GM12878 (cell line): Measurements from ENCODE around the gene SDHC.

ENCODE experiments used
- CHD2 ChIP-seq: IDR thresholded peaks from 2 replicates; pipeline ENCODE4 v1.6.1; 2011; ENCODE audit warnings: low read depth, low read length, improper control_type of control experiment, borderline replicate concordance
- HDGF ChIP-seq: fragments of 450-650 bp; IDR thresholded peaks from 2 replicates; pipeline ENCODE4 v1.6.1; 2016; ENCODE audit warnings: antibody characterized with exemption
- MTA3 ChIP-seq: IDR thresholded peaks from 2 replicates; pipeline ENCODE4 v1.6.1; 2012; ENCODE audit warnings: low read length, inconsistent platforms, borderline replicate concordance
- NR2C2 ChIP-seq: IDR thresholded peaks from 2 replicates; pipeline ENCODE4 v1.6.1; 2011; ENCODE audit warnings: borderline replicate concordance, low read depth; ENCODE audit not compliant: control insufficient read depth, insufficient read length
- POU2F2 ChIP-seq: IDR thresholded peaks from 3 replicates; pipeline ENCODE4 v1.6.1; 2011; ENCODE audit warnings: low read depth, mild to moderate bottlenecking, low read length, borderline replicate concordance
- ZNF274 ChIP-seq: IDR thresholded peaks from one replicate; pipeline ENCODE4 v1.8.0; 2011; ENCODE audit not compliant: insufficient read length, insufficient read depth
- TF ChIP-seq, protein P1 (sequence below): fragments of 450-650 bp; IDR thresholded peaks from 2 replicates; pipeline ENCODE4 v1.6.1; 2014; ENCODE audit warnings: mild to moderate bottlenecking
- TF ChIP-seq, protein P2 (sequence below), 3 experiments: IDR thresholded peaks in 2 of 3; conservative IDR thresholded peaks in 1 of 3; 2 replicates each; pipeline ENCODE4 v1.5.1; 2011; ENCODE audit warnings: low read depth in 3 of 3, low read length in 3 of 3, mild to moderate bottlenecking in 3 of 3, control low read depth in 2 of 3, moderate library complexity in 2 of 3, inconsistent platforms in 1 of 3, mixed read lengths in 1 of 3; ENCODE audit not compliant: control insufficient read depth in 2 of 3, insufficient read depth in 1 of 3; ENCODE audit errors: extremely low read depth in 1 of 3
- TF ChIP-seq, protein P3 (sequence below): fragments of 450-650 bp; IDR thresholded peaks from 2 replicates; pipeline ENCODE4 v1.6.1; 2017; ENCODE audit warnings: mild to moderate bottlenecking

DNA sequence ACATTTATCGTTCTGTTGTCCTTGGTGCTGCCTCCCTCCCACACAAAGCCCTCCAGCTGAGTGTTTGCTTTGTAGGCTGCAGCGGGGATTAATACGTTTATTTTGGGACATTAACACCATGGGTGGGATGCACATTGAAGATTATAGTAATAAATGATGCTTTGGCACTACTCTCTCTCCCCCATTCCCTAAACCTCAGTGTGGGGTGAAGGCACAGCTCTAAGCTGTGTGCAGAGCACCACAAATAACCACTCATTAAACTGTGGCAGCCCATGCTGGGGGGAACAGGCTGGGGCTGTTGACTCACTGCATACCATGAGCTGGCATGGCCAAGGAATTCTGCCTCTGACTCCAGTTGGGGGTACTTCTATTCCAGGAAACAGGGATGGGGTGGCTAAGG, 48.0 kb upstream of the SDHC start:
- TF ChIP-seq CHD2: no peak
- no peak for TF ChIP-seq HDGF
- no peak for TF ChIP-seq ZNF274
- TF ChIP-seq, protein P1, sequence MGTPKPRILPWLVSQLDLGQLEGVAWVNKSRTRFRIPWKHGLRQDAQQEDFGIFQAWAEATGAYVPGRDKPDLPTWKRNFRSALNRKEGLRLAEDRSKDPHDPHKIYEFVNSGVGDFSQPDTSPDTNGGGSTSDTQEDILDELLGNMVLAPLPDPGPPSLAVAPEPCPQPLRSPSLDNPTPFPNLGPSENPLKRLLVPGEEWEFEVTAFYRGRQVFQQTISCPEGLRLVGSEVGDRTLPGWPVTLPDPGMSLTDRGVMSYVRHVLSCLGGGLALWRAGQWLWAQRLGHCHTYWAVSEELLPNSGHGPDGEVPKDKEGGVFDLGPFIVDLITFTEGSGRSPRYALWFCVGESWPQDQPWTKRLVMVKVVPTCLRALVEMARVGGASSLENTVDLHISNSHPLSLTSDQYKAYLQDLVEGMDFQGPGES: no peak
- no peak for TF ChIP-seq NR2C2
- TF ChIP-seq MTA3: no peak
- no peak for TF ChIP-seq POU2F2
- TF ChIP-seq, protein P2, sequence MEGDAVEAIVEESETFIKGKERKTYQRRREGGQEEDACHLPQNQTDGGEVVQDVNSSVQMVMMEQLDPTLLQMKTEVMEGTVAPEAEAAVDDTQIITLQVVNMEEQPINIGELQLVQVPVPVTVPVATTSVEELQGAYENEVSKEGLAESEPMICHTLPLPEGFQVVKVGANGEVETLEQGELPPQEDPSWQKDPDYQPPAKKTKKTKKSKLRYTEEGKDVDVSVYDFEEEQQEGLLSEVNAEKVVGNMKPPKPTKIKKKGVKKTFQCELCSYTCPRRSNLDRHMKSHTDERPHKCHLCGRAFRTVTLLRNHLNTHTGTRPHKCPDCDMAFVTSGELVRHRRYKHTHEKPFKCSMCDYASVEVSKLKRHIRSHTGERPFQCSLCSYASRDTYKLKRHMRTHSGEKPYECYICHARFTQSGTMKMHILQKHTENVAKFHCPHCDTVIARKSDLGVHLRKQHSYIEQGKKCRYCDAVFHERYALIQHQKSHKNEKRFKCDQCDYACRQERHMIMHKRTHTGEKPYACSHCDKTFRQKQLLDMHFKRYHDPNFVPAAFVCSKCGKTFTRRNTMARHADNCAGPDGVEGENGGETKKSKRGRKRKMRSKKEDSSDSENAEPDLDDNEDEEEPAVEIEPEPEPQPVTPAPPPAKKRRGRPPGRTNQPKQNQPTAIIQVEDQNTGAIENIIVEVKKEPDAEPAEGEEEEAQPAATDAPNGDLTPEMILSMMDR (IDR thresholded peaks at IDR 0.05 in 2 of 3, conservative IDR thresholded peaks at IDR 0.05 in 1 of 3; ENCODE audit: control insufficient read depth in 2 of 3, extremely low read depth in 1 of 3, insufficient read depth in 1 of 3, low read depth in 3 of 3, low read length in 3 of 3): no peak
- TF ChIP-seq, protein P3, sequence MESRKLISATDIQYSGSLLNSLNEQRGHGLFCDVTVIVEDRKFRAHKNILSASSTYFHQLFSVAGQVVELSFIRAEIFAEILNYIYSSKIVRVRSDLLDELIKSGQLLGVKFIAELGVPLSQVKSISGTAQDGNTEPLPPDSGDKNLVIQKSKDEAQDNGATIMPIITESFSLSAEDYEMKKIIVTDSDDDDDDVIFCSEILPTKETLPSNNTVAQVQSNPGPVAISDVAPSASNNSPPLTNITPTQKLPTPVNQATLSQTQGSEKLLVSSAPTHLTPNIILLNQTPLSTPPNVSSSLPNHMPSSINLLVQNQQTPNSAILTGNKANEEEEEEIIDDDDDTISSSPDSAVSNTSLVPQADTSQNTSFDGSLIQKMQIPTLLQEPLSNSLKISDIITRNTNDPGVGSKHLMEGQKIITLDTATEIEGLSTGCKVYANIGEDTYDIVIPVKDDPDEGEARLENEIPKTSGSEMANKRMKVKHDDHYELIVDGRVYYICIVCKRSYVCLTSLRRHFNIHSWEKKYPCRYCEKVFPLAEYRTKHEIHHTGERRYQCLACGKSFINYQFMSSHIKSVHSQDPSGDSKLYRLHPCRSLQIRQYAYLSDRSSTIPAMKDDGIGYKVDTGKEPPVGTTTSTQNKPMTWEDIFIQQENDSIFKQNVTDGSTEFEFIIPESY: no peak
